Fibroblast of lung (primary cell): Measurements from ENCODE around the gene TUBGCP2. TPM values are rescaled to one million over a fixed set of nuclear protein-coding genes. Genes with fewer than 3 reads are reported as not detected.

Experiments used
- DNase-seq, 2 donors: peaks; one replicate each; pipeline versions ENCODE4 v3.0.0 to v3.0.0-alpha.2; 2010; ENCODE audit warnings: low read depth in 2 of 2
- H2AFZ ChIP-seq: 2 replicates; pipeline ENCODE4 v1.5.1; 2012; ENCODE audit warnings: low read length, control low read depth, inconsistent platforms
- H3K27ac ChIP-seq: 2 replicates; pipeline ENCODE4 v1.5.1; 2011; ENCODE audit warnings: low read length, control low read depth; ENCODE audit not compliant: insufficient read depth
- H3K27me3 ChIP-seq: 2 replicates; pipeline ENCODE4 v1.5.1; 2011; ENCODE audit warnings: mild to moderate bottlenecking, low read length; ENCODE audit not compliant: control insufficient read depth, insufficient read depth
- H3K36me3 ChIP-seq: 2 replicates; pipeline ENCODE4 v1.5.1; 2011; ENCODE audit warnings: low read length; ENCODE audit not compliant: control insufficient read depth, insufficient read depth
- H3K4me1 ChIP-seq: 2 replicates; pipeline ENCODE4 v1.5.1; 2011; ENCODE audit warnings: low read length; ENCODE audit not compliant: control insufficient read depth, insufficient read depth; ENCODE audit errors: extremely low read depth
- H3K4me2 ChIP-seq: 2 replicates; pipeline ENCODE4 v1.5.1; 2011; ENCODE audit warnings: low read length, control low read depth; ENCODE audit not compliant: insufficient read depth; ENCODE audit errors: extremely low read depth
- H3K4me3 ChIP-seq, 4 experiments: fragments of 200-600 bp in 1 of 4; sonication (generic) in 1 of 4; replicated peaks in 1 of 4; 2 replicates each; pipeline ENCODE4 v1.5.1; 2011 to 2016; ENCODE audit warnings: low read length in 4 of 4, low read depth in 3 of 4, mild to moderate bottlenecking in 3 of 4, control low read depth in 2 of 4, inconsistent platforms in 1 of 4, mixed read lengths in 1 of 4; ENCODE audit not compliant: insufficient read depth in 1 of 4; ENCODE audit errors: control extremely low read depth in 1 of 4
- H3K79me2 ChIP-seq: 2 replicates; pipeline ENCODE4 v1.5.1; 2012; ENCODE audit warnings: mild to moderate bottlenecking, low read length, inconsistent platforms; ENCODE audit not compliant: control insufficient read depth, insufficient read depth
- H3K9ac ChIP-seq: 2 replicates; pipeline ENCODE4 v1.5.1; 2011; ENCODE audit warnings: mild to moderate bottlenecking, low read length, control low read depth; ENCODE audit not compliant: insufficient read depth
- H3K9me3 ChIP-seq: 2 replicates; pipeline ENCODE4 v1.5.1; 2012; ENCODE audit warnings: low read depth, low read length; ENCODE audit not compliant: control insufficient read depth, insufficient read depth
- H4K20me1 ChIP-seq: 2 replicates; pipeline ENCODE4 v1.5.1; 2011; ENCODE audit warnings: low read length; ENCODE audit not compliant: control insufficient read depth, insufficient read depth; ENCODE audit errors: extremely low read depth
- CTCF ChIP-seq, 2 donors: IDR thresholded peaks in 1 of 2; conservative IDR thresholded peaks in 1 of 2; 1 replicate in 1 of 2; 2 replicates in 1 of 2; pipeline ENCODE4 v1.5.1; 2011 to 2012; ENCODE audit warnings: low read length in 2 of 2, control low read depth in 1 of 2, inconsistent platforms in 1 of 2, low read depth in 1 of 2, mild to moderate bottlenecking in 1 of 2
- EZH2 ChIP-seq: IDR thresholded peaks from 2 replicates; pipeline ENCODE4 v1.5.1; 2012; ENCODE audit warnings: low read length, control low read depth, mild to moderate bottlenecking; ENCODE audit errors: missing control alignments
- polyA plus RNA-seq, 2 donors: library from polyadenylated mRNA; depleted of rRNA in 1 of 2; stranded (reverse) in 1 of 2; unstranded in 1 of 2; fragments of >200 nt; gene quantifications; 2 replicates each; pipeline ENCODE4 v1.2.1, GENCODE V29; 2011 to 2012; ENCODE audit warnings: missing spikeins in 1 of 2
- total RNA-seq: library from RNA; depleted of rRNA; stranded (reverse); fragments of >200 nt; gene quantifications from 2 replicates; pipeline ENCODE4 v1.2.1, GENCODE V29; 2014

The TUBGCP2 gene
- total and polyA plus RNA-seq, 2 donors (not counting 1 experiment from before 2014, with no cell fraction given), result 31.0 to 60.8 TPM

DNA sequence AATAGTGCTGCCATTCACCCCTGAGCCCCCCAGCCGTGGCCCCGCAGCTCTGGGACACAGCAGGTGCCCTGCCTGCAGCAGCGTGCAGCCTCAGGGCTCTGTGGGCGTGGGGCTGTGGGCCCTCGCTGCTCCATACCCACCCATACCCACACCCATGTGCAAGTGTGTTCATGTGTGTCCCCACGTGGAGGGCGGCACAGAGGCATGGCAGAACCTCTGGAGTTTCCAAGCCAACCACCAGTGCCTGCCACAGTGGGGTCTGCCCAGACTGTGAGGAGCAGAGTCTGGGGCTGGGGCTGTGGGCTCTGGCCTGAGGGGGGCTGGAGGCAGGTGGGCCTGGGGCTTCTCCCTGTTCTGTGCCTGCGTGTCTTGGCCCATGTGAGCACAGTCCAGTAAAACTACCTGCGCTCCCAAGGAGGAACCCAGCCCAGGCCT lies 40.9 kb upstream of the TUBGCP2 start:
- no peak for DNase-seq
- H3K4me2 ChIP-seq, result no peak overlapping the region
- H3K4me3 ChIP-seq, result no peak overlapping the region
- H3K27me3 ChIP-seq, result no peaks in the 10 kb centered on the region
- H3K4me1 ChIP-seq, result no peaks in the 10 kb centered on the region
- no peaks in the 10 kb centered on the region for H3K79me2 ChIP-seq
- H2AFZ ChIP-seq, result no peak overlapping the region
- H3K36me3 ChIP-seq, result no peaks in the 10 kb centered on the region
- H3K27ac ChIP-seq, result no peak overlapping the region
- H3K9ac ChIP-seq, result no peak overlapping the region
- H4K20me1 ChIP-seq, result no peaks in the 10 kb centered on the region
- no peak for TF ChIP-seq EZH2
- TF ChIP-seq CTCF (conservative IDR thresholded peaks at IDR 0.05 in 1 of 2, IDR thresholded peaks at IDR 0.05 in 1 of 2; ENCODE audit: low read depth in 1 of 2, low read length in 2 of 2), result no peak
- no peaks in the 10 kb centered on the region for H3K9me3 ChIP-seq

DNA sequence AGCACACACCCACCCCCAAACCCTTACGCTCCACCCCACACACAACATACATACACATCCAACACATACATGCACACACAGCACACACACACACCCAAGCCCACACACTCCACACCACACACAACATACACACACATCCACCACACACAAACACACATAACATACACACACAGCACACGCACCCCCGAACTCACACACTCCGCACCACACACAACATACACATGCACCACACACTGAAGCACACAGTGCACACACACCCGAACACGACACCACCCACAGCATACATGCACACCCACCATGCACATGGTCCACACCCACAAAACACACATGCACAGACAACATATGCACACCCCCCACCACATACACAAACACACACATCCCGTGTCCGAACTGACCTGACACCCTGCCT lies 40.5 kb upstream of the TUBGCP2 start:
- no peaks in the 10 kb centered on the region for H3K36me3 ChIP-seq
- no peak overlapping the region for H3K9ac ChIP-seq
- no peaks in the 10 kb centered on the region for H4K20me1 ChIP-seq
- no peak for DNase-seq
- no peaks in the 10 kb centered on the region for H3K79me2 ChIP-seq
- no peaks in the 10 kb centered on the region for H3K4me1 ChIP-seq
- no peak overlapping the region for H2AFZ ChIP-seq
- no peak overlapping the region for H3K27ac ChIP-seq
- H3K4me3 ChIP-seq, result no peak overlapping the region
- H3K27me3 ChIP-seq, result no peaks in the 10 kb centered on the region
- no peak overlapping the region for H3K4me2 ChIP-seq
- H3K9me3 ChIP-seq, result no peaks in the 10 kb centered on the region
- TF ChIP-seq CTCF (conservative IDR thresholded peaks at IDR 0.05 in 1 of 2, IDR thresholded peaks at IDR 0.05 in 1 of 2; ENCODE audit: low read depth in 1 of 2, low read length in 2 of 2) (no peak), EZH2 (no peak)

DNA sequence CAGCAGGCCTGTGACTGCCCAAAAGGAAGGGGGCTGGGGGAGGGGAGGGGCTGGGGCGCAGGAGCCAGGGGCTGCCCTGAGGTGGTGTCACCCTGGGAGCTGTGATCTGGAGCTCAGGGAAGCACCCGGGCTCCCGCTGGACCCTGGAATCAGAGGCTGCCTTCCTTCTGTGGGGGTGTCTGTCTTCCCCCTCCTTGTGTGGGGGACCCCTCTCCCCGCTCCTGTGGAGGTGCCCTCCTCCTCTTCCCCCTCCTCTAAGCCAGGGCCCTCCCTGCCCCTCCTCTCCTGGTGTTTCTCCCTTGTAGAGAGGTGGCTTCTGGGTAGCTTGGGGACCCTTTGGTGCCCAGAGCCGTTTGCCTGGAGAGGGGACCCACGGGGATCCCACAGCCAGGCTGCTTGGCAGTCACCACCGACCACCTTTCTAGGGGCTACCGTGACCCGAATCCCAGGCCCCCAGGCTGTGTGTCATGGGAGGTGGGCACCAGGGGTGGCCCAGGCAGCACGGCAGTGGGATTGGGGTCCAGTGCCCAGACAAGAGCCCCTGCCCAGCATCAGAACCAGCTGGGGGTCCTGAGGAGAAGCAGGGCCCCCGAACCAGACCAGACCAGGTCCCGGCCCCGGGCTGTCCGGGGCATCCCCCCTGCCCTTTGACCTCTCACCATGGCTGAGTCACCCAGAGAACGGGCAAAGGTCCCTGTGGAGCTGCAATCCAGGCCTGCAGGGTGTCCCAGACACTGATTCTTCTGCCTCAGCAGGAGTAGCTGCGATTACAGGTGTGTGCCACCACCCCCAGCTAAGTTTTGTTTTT lies 39.2 kb upstream of the TUBGCP2 start:
- no peaks in the 10 kb centered on the region for H3K36me3 ChIP-seq
- H4K20me1 ChIP-seq, result no peaks in the 10 kb centered on the region
- H2AFZ ChIP-seq, result no peak overlapping the region
- TF ChIP-seq EZH2 (no peak), CTCF (conservative IDR thresholded peaks at IDR 0.05 in 1 of 2, IDR thresholded peaks at IDR 0.05 in 1 of 2; ENCODE audit: low read depth in 1 of 2, low read length in 2 of 2) (no peak)
- no peaks in the 10 kb centered on the region for H3K4me1 ChIP-seq
- no peak for DNase-seq
- H3K27ac ChIP-seq, result no peak overlapping the region
- no peak overlapping the region for H3K9ac ChIP-seq
- H3K4me3 ChIP-seq, result no peak overlapping the region
- H3K27me3 ChIP-seq, result no peaks in the 10 kb centered on the region
- H3K79me2 ChIP-seq, result no peaks in the 10 kb centered on the region
- H3K4me2 ChIP-seq, result no peak overlapping the region
- no peaks in the 10 kb centered on the region for H3K9me3 ChIP-seq
